ENCODE data around the gene CBR3. TPM values are rescaled to one million over a fixed set of nuclear protein-coding genes. Genes with fewer than 3 reads are reported as not detected.

Gene CBR3
- total RNA-seq, 1 experiment from 2014 or later: 1.7 TPM

- Histone ChIP-seq H4K20me1 (ENCODE audit: insufficient read depth) (no peaks in the 10 kb centered on the region), H3K27ac (ENCODE audit: low read depth, low read length) (no peak overlapping the region), H3K79me2 (ENCODE audit: insufficient read depth, low read length) (peaks cover 6% of the 10 kb centered on the region), H3K9ac (ENCODE audit: low read length) (no peak overlapping the region), H3K27me3 (ENCODE audit: insufficient read depth, low read length) (no peaks in the 10 kb centered on the region), H3K9me3 (ENCODE audit: control insufficient read depth in 1 of 2, insufficient read depth in 1 of 2, low read depth in 1 of 2, low read length in 2 of 2) (no peaks in the 10 kb centered on the region), H3K4me2 (ENCODE audit: low read length) (no peak overlapping the region), H3K9me2 (ENCODE audit: insufficient read depth) (no peaks in the 10 kb centered on the region), H2AFZ (ENCODE audit: low read depth, low read length, poor library complexity, severe bottlenecking) (no peak overlapping the region), H3K4me1 (ENCODE audit: control insufficient read depth in 1 of 2, insufficient read depth in 2 of 2, low read length in 2 of 2) (peaks cover 9 to 22% of the 10 kb centered on the region in 2 experiments), H3K4me3 (replicated peaks in 1 of 2; ENCODE audit: low read depth in 1 of 2, low read length in 2 of 2) (no peak overlapping the region), H3K36me3 (ENCODE audit: control insufficient read depth in 1 of 2, insufficient read depth in 2 of 2, low read length in 2 of 2) (no peaks in the 10 kb centered on the region; a peak in 1 of 4 replicates)
- no peak for ATAC-seq
- CTCF ChIA-PET: interaction anchor here (0.7 kb wide), 1 partner anchor 176 kb away, joined by 3 read pairs; no protein-coding TSS in a partner anchor
- POLR2A ChIA-PET: no interaction called here
- no TSS peak for BruUV-seq (replicated peaks)
- DNase-seq (ENCODE audit: low read depth, low spot score): no peak
- no peak for TF ChIP-seq RAD21 (IDR thresholded peaks at IDR 0.05; ENCODE audit: low read depth)
- no peak for TF ChIP-seq FOSL1 (IDR thresholded peaks at IDR 0.05; ENCODE audit: low read depth)
- TF ChIP-seq ZNF274 (IDR thresholded peaks at IDR 0.05; ENCODE audit: low read depth, low read length): no peak
- TF ChIP-seq ZFX (IDR thresholded peaks at IDR 0.05): no peak
- no peak for TF ChIP-seq ELF1 (IDR thresholded peaks at IDR 0.05; ENCODE audit: borderline replicate concordance, low read depth)
- TF ChIP-seq JUND (IDR thresholded peaks at IDR 0.05): no peak
- TF ChIP-seq YY1 (IDR thresholded peaks at IDR 0.05; ENCODE audit: extremely low read depth, insufficient replicate concordance, low read depth, low read length): no peak
- no peak for TF ChIP-seq SIN3A (IDR thresholded peaks at IDR 0.05; ENCODE audit: low read depth)
- TF ChIP-seq ZBTB33 (IDR thresholded peaks at IDR 0.05; ENCODE audit: extremely low read depth, insufficient replicate concordance, low read length): no peak
- TF ChIP-seq REST (IDR thresholded peaks at IDR 0.05; ENCODE audit: low read depth): no peak
- TF ChIP-seq POLR2A (IDR thresholded peaks at IDR 0.05; ENCODE audit: borderline replicate concordance, extremely low read depth, insufficient read depth, insufficient read length): no peak
- no peak for TF ChIP-seq EGR1 (IDR thresholded peaks at IDR 0.05; ENCODE audit: low read depth)
- TF ChIP-seq SRF (IDR thresholded peaks at IDR 0.05; ENCODE audit: low read depth): no peak
- intact Hi-C loops (cut with micrococcal nuclease): no loop called here
- RAD21 ChIA-PET (ENCODE audit: low non-redundant PET in 1 of 2, low total read pairs in 2 of 2, uncharacterized antibody in 2 of 2, unreplicated experiment in 2 of 2): no interaction called here
Measured at GRCh38 chr21:36160850-36161178, 25.9 kb downstream of the CBR3 start.

All from HCT116 (cell line).